Mucosa of stomach (tissue), 1 donor: ENCODE results near the gene TRIM4.
"Not testable (repeated sequence)": the region's sequence is repeated elsewhere in the genome, so short reads cannot be mapped to it uniquely, and the experiment has no call there.

ENCODE experiments used
- H3K27me3 ChIP-seq: one replicate; pipeline ENCODE4 v1.7.0; 2013; ENCODE audit warnings: mild to moderate bottlenecking, low read length; ENCODE audit not compliant: control insufficient read depth, insufficient read depth
- H3K36me3 ChIP-seq: one replicate; pipeline ENCODE4 v1.7.0; 2013; ENCODE audit warnings: low read length; ENCODE audit not compliant: control insufficient read depth, insufficient read depth
- H3K4me1 ChIP-seq: one replicate; pipeline ENCODE4 v1.7.0; 2013; ENCODE audit warnings: mild to moderate bottlenecking, low read length; ENCODE audit not compliant: control insufficient read depth, insufficient read depth
- H3K4me3 ChIP-seq: one replicate; pipeline ENCODE4 v1.7.0; 2013; ENCODE audit warnings: low read length
- H3K9ac ChIP-seq: one replicate; pipeline ENCODE4 v1.7.0; 2013; ENCODE audit warnings: mild to moderate bottlenecking, low read length, moderate library complexity
- H3K9me3 ChIP-seq: one replicate; pipeline ENCODE4 v1.7.0; 2013; ENCODE audit warnings: mild to moderate bottlenecking, low read length, moderate library complexity; ENCODE audit not compliant: control insufficient read depth
- donor health status: Pancreatic carcinoma.

TRIM4 gene

GRCh38 chr7:99918959-99919813, at the start of gene TRIM4:
Gene TRIM4 (minus strand): TSS chr7:99919530. CDS start chr7:99919401, 129 bp downstream.
- H3K9me3 ChIP-seq, result no peaks in the 10 kb centered on the region
- peaks cover 11% of the 10 kb centered on the region for H3K36me3 ChIP-seq
- peak within 1 kb of the TSS; percentile 80 for H3K4me3 ChIP-seq
- H3K27me3 ChIP-seq, result no peaks in the 10 kb centered on the region
- peaks cover 26% of the 10 kb centered on the region for H3K4me1 ChIP-seq
- peak within 1 kb of the TSS; percentile 78 for H3K9ac ChIP-seq

GRCh38 chr7:99958564-99959227, 39.4 kb upstream of the TRIM4 start:
- Histone ChIP-seq H3K9ac (no peak overlapping the region), H3K9me3 (no peaks in the 10 kb centered on the region), H3K27me3 (no peaks in the 10 kb centered on the region), H3K36me3 (no peaks in the 10 kb centered on the region), H3K4me1 (no peaks in the 10 kb centered on the region), H3K4me3 (no peak overlapping the region)

- Histone ChIP-seq H3K36me3 (no peaks in the 10 kb centered on the region), H3K4me1 (no peaks in the 10 kb centered on the region), H3K27me3 (no peaks in the 10 kb centered on the region), H3K9me3 (no peaks in the 10 kb centered on the region), H3K9ac (no peak overlapping the region), H3K4me3 (no peak overlapping the region)
Measured at GRCh38 chr7:99955247-99955646, 35.9 kb upstream of the TRIM4 start.

GRCh38 chr7:99954643-99955042, 35.3 kb upstream of the TRIM4 start:
- H3K36me3 ChIP-seq, H3K9me3 ChIP-seq, H3K9ac ChIP-seq, H3K4me1 ChIP-seq, H3K4me3 ChIP-seq, H3K27me3 ChIP-seq: not testable (repeated sequence)

GRCh38 chr7:99953649-99954048, 34.3 kb upstream of the TRIM4 start:
- H3K36me3 ChIP-seq, result no peaks in the 10 kb centered on the region
- no peak overlapping the region for H3K4me3 ChIP-seq
- no peak overlapping the region for H3K9ac ChIP-seq
- no peaks in the 10 kb centered on the region for H3K4me1 ChIP-seq
- H3K9me3 ChIP-seq, result no peaks in the 10 kb centered on the region
- H3K27me3 ChIP-seq, result no peaks in the 10 kb centered on the region

- not testable (repeated sequence) for H3K27me3 ChIP-seq, H3K9me3 ChIP-seq, H3K4me3 ChIP-seq, H3K4me1 ChIP-seq, H3K36me3 ChIP-seq, H3K9ac ChIP-seq
Measured at GRCh38 chr7:99952649-99953048, 33.3 kb upstream of the TRIM4 start.

- not testable (repeated sequence) for H3K9ac ChIP-seq, H3K27me3 ChIP-seq, H3K4me3 ChIP-seq, H3K4me1 ChIP-seq, H3K36me3 ChIP-seq, H3K9me3 ChIP-seq
Measured at GRCh38 chr7:99950819-99951218, 31.5 kb upstream of the TRIM4 start.

- H3K4me3 ChIP-seq, result no peak overlapping the region
- H3K4me1 ChIP-seq, result no peaks in the 10 kb centered on the region
- H3K9me3 ChIP-seq, result no peaks in the 10 kb centered on the region
- no peaks in the 10 kb centered on the region for H3K27me3 ChIP-seq
- no peaks in the 10 kb centered on the region for H3K36me3 ChIP-seq
- no peak overlapping the region for H3K9ac ChIP-seq
Measured at GRCh38 chr7:99949645-99950228, 30.4 kb upstream of the TRIM4 start.

- Histone ChIP-seq H3K9me3 (no peaks in the 10 kb centered on the region), H3K4me1 (no peaks in the 10 kb centered on the region), H3K27me3 (no peaks in the 10 kb centered on the region), H3K9ac (no peak overlapping the region), H3K36me3 (no peaks in the 10 kb centered on the region), H3K4me3 (no peak overlapping the region)
Measured at GRCh38 chr7:99947608-99948007, 28.3 kb upstream of the TRIM4 start.

GRCh38 chr7:99944497-99945070, 25.3 kb upstream of the TRIM4 start:
- no peaks in the 10 kb centered on the region for H3K9me3 ChIP-seq
- no peak overlapping the region for H3K9ac ChIP-seq
- H3K4me3 ChIP-seq, result no peak overlapping the region
- no peaks in the 10 kb centered on the region for H3K4me1 ChIP-seq
- no peaks in the 10 kb centered on the region for H3K27me3 ChIP-seq
- no peaks in the 10 kb centered on the region for H3K36me3 ChIP-seq

- H3K27me3 ChIP-seq, result no peaks in the 10 kb centered on the region
- no peak overlapping the region for H3K9ac ChIP-seq
Measured at GRCh38 chr7:99943641-99944496, 24.5 kb upstream of the TRIM4 start.

More at GRCh38 chr7:99943641-99944496, 24.5 kb upstream of the TRIM4 start:
- no peak overlapping the region for H3K4me3 ChIP-seq
- H3K4me1 ChIP-seq, result no peaks in the 10 kb centered on the region
- H3K9me3 ChIP-seq, result no peaks in the 10 kb centered on the region
- H3K36me3 ChIP-seq, result no peaks in the 10 kb centered on the region
